Hepatocyte (in vitro differentiated cells): ENCODE results near the gene RAB12. TPM values are rescaled to one million over a fixed set of nuclear protein-coding genes. Genes with fewer than 3 reads are reported as not detected.

Experiments
- polyA plus RNA-seq: library from polyadenylated mRNA; unstranded; fragments of >200 nt; fragmentation: Nextera tagmentation; extraction: Ambion mirVana; gene quantifications from 2 replicates; pipeline ENCODE4 v1.2.1, GENCODE V29; 2016
- total RNA-seq: library from RNA; depleted of rRNA; stranded (reverse); fragments of >200 nt; gene quantifications from 2 replicates; pipeline ENCODE4 v1.2.3, GENCODE V29; 2014

Gene RAB12
- total and polyA plus RNA-seq, 2 experiments from 2014 or later, result 4.7 to 33.2 TPM

Other genes starting within 250 kb of the RAB12 start
- 16.5 and 19.7 TPM in 2 replicates for gene MTCL1, start 96.1 kb downstream of the RAB12 start, total RNA-seq
- gene MTCL1, start 96.1 kb downstream of the RAB12 start, polyA plus RNA-seq, result 10.6 and 13.0 TPM in 2 replicates